ENCODE data around the gene UBL7.

GRCh38 chr15:74464216-74464615 lies 3.3 kb upstream of the UBL7 start:
- no peak for TF ChIP-seq CTCF (conservative IDR thresholded peaks at IDR 0.05; ENCODE audit: low read length)
- no peak for TF ChIP-seq EZH2phosphoT487 (IDR thresholded peaks at IDR 0.05; ENCODE audit: borderline replicate concordance, low read depth, low read length)
